KG1 (cell line): Measurements from ENCODE around the gene SLC35A5.

ENCODE experiments used
- DNase-seq: peaks from one replicate; lab custom pipeline; 2025; lab: John Stamatoyannopoulos, UW

SLC35A5 gene

GRCh38 chr3:112572701-112573100 is 10.9 kb downstream of the SLC35A5 start:
- no peak for DNase-seq

- no peak for DNase-seq
Observed at GRCh38 chr3:112579232-112579631, 17.4 kb downstream of the SLC35A5 start.

DNA sequence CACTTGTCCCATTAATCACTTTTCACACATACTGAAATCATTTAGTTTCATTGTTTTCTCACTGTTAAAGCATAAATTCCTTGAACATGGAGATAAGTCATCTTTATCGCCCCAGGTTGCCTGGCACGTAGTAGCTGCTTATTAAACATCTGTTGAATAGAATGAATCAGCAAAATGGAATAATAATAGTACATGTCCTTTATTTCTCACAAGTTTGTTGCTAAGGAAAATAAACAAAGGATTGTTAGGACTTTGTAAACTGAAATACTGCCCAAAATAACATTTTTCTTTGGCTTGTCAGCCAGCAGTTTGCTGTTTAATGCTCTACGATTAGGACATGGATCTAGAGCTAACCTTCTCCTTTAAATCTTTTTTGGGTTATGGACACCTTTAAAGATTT is 17.9 kb downstream of the SLC35A5 start:
- no peak for DNase-seq

GRCh38 chr3:112582244-112582874 is 20.5 kb downstream of the SLC35A5 start:
- peak; percentile 21 for DNase-seq

DNA sequence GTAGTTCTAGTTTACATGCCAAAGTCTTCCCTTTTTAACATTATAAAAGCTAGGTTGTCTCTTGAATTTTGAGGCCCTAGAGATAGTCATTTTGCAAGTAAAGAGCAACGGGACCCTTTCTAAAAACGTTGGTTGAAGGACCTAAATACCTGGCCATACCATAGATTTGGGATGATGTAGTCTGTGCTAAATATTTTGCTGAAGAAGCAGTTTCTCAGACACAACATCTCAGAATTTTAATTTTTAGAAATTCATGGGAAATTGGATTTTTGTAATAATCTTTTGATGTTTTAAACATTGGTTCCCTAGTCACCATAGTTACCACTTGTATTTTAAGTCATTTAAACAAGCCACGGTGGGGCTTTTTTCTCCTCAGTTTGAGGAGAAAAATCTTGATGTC is 21.3 kb downstream of the SLC35A5 start:
- no peak for DNase-seq

DNA sequence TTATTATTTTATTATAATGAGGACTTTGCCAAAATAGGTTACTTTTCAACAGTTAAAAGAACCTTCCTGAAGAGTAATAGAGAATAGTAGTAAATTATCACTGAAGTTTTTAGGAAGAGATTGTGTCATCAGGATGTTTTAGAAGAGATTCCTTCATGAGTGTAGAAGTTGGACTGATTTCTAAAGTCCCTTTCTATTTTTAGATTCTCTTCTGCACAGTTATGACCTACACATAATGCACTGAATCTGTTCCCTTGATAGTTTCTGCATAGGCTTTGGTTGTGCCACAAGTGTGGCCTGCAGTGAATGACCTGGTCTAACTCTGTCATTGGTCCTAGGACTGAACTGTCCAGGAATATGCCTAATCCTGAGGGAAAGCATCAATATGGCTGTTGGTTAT is 23.9 kb downstream of the SLC35A5 start:
- no peak for DNase-seq

DNA sequence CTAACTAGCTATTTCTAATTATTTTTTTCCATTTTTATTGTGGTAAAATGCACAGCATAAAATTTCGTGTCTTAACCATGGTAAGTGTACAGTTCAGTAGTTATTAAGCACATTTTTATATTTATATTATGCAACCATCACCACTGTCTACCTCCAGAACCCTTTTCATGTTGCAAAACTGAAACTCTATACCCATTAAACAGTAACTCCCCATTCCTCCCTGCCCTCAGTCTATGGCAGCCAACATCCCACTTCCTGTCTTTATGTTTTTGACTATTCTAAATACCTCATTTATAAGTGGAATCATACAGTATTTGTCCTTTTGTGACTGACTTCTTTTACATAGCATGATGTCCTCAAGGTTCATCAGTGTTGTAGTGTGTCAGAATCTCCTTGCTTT is 25.5 kb downstream of the SLC35A5 start:
- no peak for DNase-seq

GRCh38 chr3:112593258-112593657 is 31.4 kb downstream of the SLC35A5 start:
- no peak for DNase-seq

- no peak for DNase-seq
Observed at GRCh38 chr3:112594856-112595255, 33.0 kb downstream of the SLC35A5 start.

- no peak for DNase-seq
Observed at GRCh38 chr3:112597945-112598344, 36.1 kb downstream of the SLC35A5 start.

DNA sequence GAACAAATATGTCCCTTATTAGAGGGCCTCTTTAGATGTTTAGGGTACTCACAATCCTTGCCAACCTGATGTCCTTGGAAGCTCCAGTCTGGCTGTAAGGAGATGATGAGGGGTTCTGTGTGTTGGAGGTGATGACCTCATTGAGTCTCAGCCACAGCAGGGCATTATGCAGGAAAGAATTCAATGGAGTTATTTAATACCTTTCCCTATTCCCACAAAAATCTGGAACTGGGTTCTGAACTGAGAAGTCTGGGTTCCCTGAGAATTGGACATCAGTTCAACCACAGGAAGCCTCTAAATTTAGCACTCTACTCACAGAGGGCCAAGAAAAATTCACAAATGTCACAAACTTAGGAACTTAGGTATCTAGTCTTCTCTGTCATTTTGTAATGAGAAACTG is 36.9 kb downstream of the SLC35A5 start:
- DNase-seq = no peak

DNA sequence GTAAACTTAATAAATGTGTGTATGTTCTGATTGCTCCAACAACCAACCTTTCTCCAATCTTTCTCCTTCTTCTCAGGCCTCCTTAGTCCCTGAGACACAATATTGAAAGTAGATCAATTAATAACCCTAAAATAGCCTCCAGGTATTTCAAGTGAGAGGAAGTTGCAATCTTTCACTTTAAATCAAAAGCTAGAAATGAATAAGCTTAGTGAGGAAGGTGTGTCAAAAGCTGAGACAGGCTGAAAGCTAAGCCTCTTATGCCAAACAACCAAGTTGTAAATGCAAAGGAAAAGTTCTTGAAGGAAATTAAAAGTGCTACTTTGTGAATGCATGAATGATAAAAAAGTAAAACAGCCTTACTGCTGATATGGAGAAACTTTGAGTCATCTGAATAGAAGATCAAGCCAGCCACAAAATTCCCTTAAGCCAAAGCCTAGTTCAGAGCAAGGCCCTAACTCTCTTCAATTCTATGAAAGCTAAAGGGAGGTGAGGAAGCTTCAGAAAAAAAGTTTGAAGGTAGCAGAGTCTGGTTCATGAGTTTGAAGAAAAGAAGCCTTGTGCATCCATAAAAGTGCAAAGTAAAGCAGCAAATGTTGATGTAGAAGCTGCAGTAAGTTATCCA is 40.5 kb downstream of the SLC35A5 start:
- DNase-seq = no peak

DNA sequence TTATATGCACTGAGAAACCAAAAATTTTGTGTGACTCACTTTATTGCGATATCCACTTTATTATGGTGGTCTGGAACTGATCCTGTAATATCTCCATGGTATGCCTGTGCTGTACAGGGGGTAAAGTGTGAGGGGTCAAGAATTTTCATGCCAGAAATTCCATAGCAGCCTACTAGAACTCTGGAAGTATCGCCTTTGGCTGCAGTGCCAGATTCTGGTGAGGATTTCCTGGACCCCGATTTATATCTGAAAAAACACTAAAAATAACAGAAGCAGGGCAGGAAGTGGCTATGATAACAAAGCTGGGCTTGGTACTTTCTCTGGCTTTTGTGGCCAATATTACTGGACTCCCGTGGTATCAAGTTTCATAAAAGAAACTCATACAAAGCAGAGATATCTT is 42.7 kb downstream of the SLC35A5 start:
- DNase-seq = no peak

GRCh38 chr3:112605285-112605684 is 43.4 kb downstream of the SLC35A5 start:
- no peak for DNase-seq

- no peak for DNase-seq
Observed at GRCh38 chr3:112606098-112606497, 44.3 kb downstream of the SLC35A5 start.

- no peak for DNase-seq
Observed at GRCh38 chr3:112607863-112608262, 46.0 kb downstream of the SLC35A5 start.

DNA sequence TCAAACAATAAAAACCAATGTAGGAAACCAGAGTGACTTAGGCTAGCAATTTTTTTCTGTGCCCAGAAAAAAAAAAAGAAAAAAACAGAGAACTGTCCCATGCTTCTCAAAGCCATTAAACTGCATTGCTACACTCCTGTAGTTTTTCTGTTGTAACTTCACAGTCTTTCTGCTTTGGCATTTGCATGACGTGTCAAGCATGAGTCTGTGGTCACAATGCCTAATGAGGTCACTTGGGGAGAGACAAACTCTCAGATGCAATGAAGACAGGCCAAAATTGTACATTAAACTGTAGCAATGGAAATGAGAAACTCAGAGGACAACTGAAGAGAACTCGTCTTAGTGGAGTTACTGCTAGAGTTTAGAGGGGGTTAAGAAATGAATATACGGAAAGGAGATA is 48.3 kb downstream of the SLC35A5 start:
- no peak for DNase-seq

DNA sequence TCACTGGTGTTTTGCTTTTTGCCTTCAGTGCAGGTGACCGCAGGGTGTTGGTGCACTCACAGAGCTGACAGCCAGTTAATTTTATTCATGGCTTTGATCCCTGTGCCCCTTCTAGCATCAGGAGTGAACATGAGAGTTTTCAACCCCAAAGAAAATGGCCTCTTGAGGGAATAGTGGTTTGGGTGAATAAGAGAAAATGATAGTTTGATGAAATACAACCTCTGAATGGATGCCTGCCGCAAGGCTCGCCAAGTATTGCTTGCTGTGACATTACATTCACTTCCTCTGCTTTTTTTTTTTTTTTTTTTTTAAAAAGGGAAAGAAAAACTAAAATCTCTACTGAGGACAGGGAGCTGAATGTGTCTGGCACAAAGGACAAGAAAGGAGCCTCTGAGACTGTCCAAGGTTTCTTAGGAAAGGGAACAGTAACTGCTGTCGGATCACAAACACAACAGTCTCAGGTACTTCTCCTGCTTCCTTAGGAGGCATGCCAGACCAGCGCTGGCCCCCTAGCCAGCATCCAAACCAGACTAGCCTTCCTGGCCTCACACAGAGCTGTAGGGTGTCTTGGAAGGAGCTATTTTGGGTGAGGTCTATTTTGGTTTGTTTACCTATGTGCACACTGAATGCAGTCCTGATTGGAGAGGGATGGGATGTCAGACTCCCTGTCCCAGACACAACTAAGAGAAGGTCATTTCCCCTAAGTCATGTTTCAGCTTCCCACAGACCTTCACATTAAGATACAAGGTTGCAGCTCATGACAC is 50.1 kb downstream of the SLC35A5 start:
- no peak for DNase-seq

DNA sequence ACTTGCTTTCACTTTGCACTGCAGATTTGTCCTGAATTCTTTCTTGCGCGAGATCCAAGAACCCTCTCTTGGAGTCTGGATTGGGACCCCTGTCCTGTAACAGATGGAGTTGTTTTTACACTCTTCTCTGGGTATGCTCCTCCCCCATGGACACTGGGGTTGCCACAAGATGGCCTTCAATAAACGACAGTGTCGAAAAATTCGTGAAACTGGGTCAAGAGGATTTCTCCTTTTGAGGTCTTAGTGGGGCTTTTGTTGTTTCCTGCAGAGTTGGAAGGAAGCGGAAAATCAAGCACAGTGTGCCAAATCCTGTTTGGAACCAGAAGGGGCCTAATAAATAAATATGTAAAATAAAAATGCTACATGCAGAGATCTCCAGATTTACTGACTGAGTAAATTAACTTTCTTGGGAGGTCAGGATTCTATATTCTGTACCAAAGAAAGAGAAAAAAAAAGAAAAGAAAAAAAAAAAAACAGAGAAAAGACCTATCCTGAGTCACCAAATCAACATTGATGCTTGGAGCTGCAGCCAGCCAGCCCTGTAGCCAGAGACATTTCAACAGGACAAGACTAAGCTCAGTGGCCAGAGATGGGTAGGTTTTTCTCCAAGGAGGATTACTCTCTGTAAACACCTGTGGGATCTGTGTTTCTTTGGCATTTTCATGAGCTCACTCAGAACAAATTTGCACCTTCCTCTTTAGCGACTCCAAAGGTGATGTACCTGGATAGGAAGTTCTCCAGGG is 54.3 kb downstream of the SLC35A5 start:
- DNase-seq = no peak

DNA sequence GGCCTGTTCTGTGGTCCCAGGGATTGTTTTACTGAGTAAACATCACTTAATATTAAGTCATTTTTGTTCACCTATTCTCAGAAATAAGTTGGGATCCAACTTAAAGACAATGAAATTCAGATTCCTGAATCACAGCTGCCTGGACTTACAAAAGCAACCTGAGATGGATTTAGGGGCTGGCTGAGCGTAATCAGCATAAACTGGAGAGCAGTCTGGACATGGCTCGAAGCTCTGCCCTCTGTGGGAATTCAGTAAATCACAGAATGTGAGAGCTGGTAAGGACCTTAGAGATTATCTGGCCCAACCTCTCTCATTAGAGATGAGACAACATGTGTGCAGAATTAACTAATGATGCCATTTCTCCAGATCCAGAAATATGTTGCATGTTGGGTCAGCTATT is 55.4 kb downstream of the SLC35A5 start:
- no peak for DNase-seq

DNA sequence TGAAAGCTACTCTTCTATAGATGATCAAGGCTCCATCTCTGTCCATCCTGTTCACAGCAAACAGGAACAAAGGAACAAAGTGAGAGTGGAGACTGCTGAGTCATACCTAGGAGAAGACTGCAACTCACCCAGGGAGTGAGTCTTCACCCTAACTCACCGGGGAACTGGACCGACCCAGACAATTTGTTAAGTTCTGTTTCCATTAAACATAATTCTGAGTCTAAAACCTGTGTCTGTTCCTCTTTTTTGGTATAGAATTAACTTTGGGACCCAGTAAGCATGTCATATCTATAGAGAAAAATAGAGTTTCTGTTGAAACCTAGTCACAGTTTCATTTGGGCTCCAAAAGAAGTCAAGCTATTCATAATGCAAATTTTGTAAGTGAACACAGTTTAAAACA is 57.5 kb downstream of the SLC35A5 start:
- no peak for DNase-seq

DNA sequence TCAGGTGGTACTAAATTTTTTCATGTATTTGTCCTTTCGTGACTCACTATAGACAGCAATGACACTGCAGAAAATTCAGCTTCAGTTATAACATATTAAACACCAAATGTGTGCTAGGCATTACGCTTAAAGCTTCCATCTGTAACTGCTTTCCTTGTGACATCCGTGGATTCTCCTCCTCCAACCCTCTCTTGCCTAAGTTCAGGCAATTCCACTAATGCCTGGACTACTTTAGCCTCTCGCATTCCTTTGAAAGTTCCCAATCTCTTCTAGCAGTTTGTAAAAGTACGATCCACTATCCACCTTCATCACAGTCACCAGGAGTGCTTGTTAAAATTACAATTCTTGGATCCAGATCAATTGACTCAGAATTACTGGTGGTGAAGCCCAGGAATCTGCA is 61.4 kb downstream of the SLC35A5 start:
- no peak for DNase-seq

DNA sequence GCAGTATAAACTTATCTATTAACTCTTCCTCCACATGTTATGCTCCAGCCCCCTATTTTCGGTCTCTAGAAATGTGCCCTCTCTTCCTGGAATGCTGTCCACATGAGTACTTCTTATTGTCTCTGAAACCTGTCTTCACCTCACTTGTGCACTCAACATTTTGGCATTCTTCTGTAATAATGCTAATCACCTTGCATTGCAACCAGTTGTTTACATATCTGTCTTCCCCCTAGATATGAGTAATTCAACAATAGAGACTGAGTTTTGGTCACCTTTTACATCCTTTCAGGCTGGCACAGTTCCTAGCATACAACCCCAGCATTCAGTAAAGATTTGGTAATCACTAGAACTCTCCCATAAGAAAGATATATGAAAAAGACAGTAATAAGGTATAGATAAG is 61.9 kb downstream of the SLC35A5 start:
- no peak for DNase-seq
